Keratinocyte (primary cell): Measurements from ENCODE around the gene LRRC47. TPM values are rescaled to one million over a fixed set of nuclear protein-coding genes. Genes with fewer than 3 reads are reported as not detected.

Experiments
- DNase-seq: peaks from one replicate; pipeline ENCODE4 v3.0.0-alpha.2; 2011; ENCODE audit warnings: low read depth, missing footprints, low spot score
- FAIRE-seq: peaks from 2 replicates; lab custom pipeline; 2011; peaks lifted over from hg19 to GRCh38; lab: Jason Lieb, UNC
- H2AFZ ChIP-seq: 2 replicates; pipeline ENCODE4 v1.6.0; 2012; ENCODE audit warnings: low read length, control low read depth, inconsistent platforms; ENCODE audit not compliant: control insufficient read depth
- H3K27ac ChIP-seq: 2 replicates; pipeline ENCODE4 v1.5.1; 2011; ENCODE audit warnings: low read length; ENCODE audit not compliant: control insufficient read depth, insufficient read depth
- H3K27me3 ChIP-seq: 3 replicates; pipeline ENCODE4 v1.6.0; 2011; ENCODE audit warnings: low read length; ENCODE audit not compliant: control insufficient read depth, insufficient read depth; ENCODE audit errors: extremely low read depth
- H3K36me3 ChIP-seq, 2 experiments: 2 replicates in 1 of 2; 3 replicates in 1 of 2; pipeline ENCODE4 v1.5.1; 2011; ENCODE audit warnings: low read length in 2 of 2, mild to moderate bottlenecking in 1 of 2; ENCODE audit not compliant: control insufficient read depth in 2 of 2, insufficient read depth in 2 of 2; ENCODE audit errors: extremely low read depth in 1 of 2
- H3K4me1 ChIP-seq: 3 replicates; pipeline ENCODE4 v1.5.1; 2011; ENCODE audit warnings: low read length; ENCODE audit not compliant: control insufficient read depth, insufficient read depth; ENCODE audit errors: extremely low read depth
- H3K4me2 ChIP-seq: 3 replicates; pipeline ENCODE4 v1.6.0; 2011; ENCODE audit warnings: low read depth, low read length; ENCODE audit not compliant: control insufficient read depth, insufficient read depth; ENCODE audit errors: extremely low read depth
- H3K4me3 ChIP-seq, 3 experiments: fragments of 200-600 bp in 1 of 3; sonication (generic) in 1 of 3; 2 replicates in 2 of 3; 3 replicates in 1 of 3; pipeline ENCODE4 v1.5.1; 2011 to 2016; ENCODE audit warnings: low read length in 3 of 3, mild to moderate bottlenecking in 3 of 3, control low read depth in 2 of 3, inconsistent platforms in 1 of 3, low read depth in 1 of 3, mixed read lengths in 1 of 3, mixed run types in 1 of 3, moderate library complexity in 1 of 3; ENCODE audit not compliant: control insufficient read depth in 2 of 3, insufficient read depth in 2 of 3; ENCODE audit errors: extremely low read depth in 1 of 3
- H3K79me2 ChIP-seq: 2 replicates; pipeline ENCODE4 v1.6.0; 2012; ENCODE audit warnings: low read length; ENCODE audit not compliant: control insufficient read depth, insufficient read depth
- H3K9ac ChIP-seq: 3 replicates; pipeline ENCODE4 v1.6.0; 2011; ENCODE audit warnings: low read length; ENCODE audit not compliant: control insufficient read depth, insufficient read depth; ENCODE audit errors: extremely low read depth
- H3K9me1 ChIP-seq: 3 replicates; pipeline ENCODE4 v1.6.0; 2011; ENCODE audit warnings: low read length; ENCODE audit not compliant: control insufficient read depth, insufficient read depth; ENCODE audit errors: extremely low read depth
- H3K9me3 ChIP-seq: 2 replicates; pipeline ENCODE4 v1.5.1; 2012; ENCODE audit warnings: low read depth, low read length; ENCODE audit not compliant: control insufficient read depth
- H4K20me1 ChIP-seq: 3 replicates; pipeline ENCODE4 v1.6.0; 2011; ENCODE audit warnings: low read length; ENCODE audit not compliant: control insufficient read depth, insufficient read depth; ENCODE audit errors: extremely low read depth
- EZH2 ChIP-seq: IDR thresholded peaks from one replicate; pipeline ENCODE4 v1.6.1; 2012; ENCODE audit warnings: inconsistent platforms, mild to moderate bottlenecking, low read length, moderate library complexity
- dilution Hi-C: fragments of 300-500 bp; cut with MboI; formaldehyde crosslinking; loops from one replicate; pipeline ENCODE4 v1.7.0; 2020; ENCODE audit warnings: low sequenced_read_pairs; ENCODE audit not compliant: extremely low pct_ligation_motif_present
- polyA plus RNA-seq, 5 experiments: library from polyadenylated mRNA; depleted of rRNA in 3 of 5; stranded (reverse) in 3 of 5; stranded (forward) in 1 of 5; unstranded in 1 of 5; fragments of >200 nt; gene quantifications; 1 replicate in 1 of 5; 2 replicates in 3 of 5; 3 replicates in 1 of 5; pipeline versions ENCODE4 v1.2.1 to v1.2.3, GENCODE V29; 2011 to 2012; ENCODE audit warnings: missing spikeins in 2 of 5, low read depth in 1 of 5, low replicate concordance in 1 of 5
- TF ChIP-seq, protein P1 (sequence below), 3 experiments: IDR thresholded peaks in 1 of 3; conservative IDR thresholded peaks in 1 of 3; optimal IDR thresholded peaks in 1 of 3; 2 replicates in 2 of 3; 3 replicates in 1 of 3; pipeline versions ENCODE3 to v1.5.1; 2011; ENCODE audit warnings: low read length in 3 of 3, mild to moderate bottlenecking in 3 of 3, moderate library complexity in 2 of 3, control low read depth in 1 of 3, inconsistent platforms in 1 of 3; ENCODE audit not compliant: insufficient read depth in 2 of 3; ENCODE audit errors: extremely low read depth in 1 of 3

The LRRC47 gene
- polyA plus RNA-seq, 1 donor (not counting 4 experiments of a cell fraction or from before 2014, with no cell fraction given), result 40.1 TPM

DNA sequence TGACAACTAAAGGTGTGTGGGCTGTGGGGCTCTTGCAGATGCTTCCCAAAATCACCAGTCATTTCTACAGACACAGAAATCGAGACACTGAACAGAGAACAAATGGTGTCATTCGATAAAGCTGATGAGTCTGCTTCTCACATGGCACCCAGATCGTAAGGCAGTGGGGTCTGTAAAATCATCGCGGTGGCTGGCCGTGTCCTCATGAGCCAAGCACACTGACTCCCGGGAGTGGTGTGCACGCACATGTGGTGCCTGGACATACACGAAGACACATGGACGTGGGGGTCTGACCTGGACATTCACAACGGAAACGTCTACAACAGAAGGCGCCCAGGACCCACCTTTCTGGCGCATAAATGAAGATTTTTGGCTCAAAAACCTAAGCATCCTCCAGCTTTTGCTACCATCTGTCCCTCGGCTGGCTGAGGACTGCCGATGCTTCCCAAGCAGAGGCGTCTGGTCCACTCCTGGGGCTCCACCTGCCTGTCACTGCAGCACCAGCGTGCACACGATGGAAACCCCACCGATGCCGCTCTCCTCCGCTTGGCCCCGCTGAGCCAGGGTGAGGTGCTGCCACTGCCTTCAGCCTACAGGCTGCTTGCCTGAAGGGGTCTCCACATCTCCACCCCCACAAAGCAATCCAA lies 16.9 kb downstream of the LRRC47 start:
- TF ChIP-seq EZH2, result no peak
- TF ChIP-seq, protein P1, sequence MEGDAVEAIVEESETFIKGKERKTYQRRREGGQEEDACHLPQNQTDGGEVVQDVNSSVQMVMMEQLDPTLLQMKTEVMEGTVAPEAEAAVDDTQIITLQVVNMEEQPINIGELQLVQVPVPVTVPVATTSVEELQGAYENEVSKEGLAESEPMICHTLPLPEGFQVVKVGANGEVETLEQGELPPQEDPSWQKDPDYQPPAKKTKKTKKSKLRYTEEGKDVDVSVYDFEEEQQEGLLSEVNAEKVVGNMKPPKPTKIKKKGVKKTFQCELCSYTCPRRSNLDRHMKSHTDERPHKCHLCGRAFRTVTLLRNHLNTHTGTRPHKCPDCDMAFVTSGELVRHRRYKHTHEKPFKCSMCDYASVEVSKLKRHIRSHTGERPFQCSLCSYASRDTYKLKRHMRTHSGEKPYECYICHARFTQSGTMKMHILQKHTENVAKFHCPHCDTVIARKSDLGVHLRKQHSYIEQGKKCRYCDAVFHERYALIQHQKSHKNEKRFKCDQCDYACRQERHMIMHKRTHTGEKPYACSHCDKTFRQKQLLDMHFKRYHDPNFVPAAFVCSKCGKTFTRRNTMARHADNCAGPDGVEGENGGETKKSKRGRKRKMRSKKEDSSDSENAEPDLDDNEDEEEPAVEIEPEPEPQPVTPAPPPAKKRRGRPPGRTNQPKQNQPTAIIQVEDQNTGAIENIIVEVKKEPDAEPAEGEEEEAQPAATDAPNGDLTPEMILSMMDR (optimal IDR thresholded peaks at IDR 0.05 in 1 of 3, IDR thresholded peaks at IDR 0.05 in 1 of 3, conservative IDR thresholded peaks at IDR 0.05 in 1 of 3; ENCODE audit: extremely low read depth in 1 of 3, insufficient read depth in 2 of 3, low read length in 3 of 3), result no peak
- Histone ChIP-seq H3K9ac (no peak overlapping the region), H3K27ac (no peak overlapping the region), H3K79me2 (no peaks in the 10 kb centered on the region), H3K9me3 (no peaks in the 10 kb centered on the region), H3K27me3 (no peaks in the 10 kb centered on the region), H4K20me1 (no peaks in the 10 kb centered on the region), H3K4me3 (no peak overlapping the region), H3K4me1 (no peaks in the 10 kb centered on the region), H3K9me1 (no peaks in the 10 kb centered on the region), H2AFZ (no peak overlapping the region), H3K36me3 (peaks cover 26 to 33% of the 10 kb centered on the region in 2 experiments), H3K4me2 (no peak overlapping the region)
- DNase-seq (no peak), FAIRE-seq (no peak)
- dilution Hi-C loops, result no loop called here

DNA sequence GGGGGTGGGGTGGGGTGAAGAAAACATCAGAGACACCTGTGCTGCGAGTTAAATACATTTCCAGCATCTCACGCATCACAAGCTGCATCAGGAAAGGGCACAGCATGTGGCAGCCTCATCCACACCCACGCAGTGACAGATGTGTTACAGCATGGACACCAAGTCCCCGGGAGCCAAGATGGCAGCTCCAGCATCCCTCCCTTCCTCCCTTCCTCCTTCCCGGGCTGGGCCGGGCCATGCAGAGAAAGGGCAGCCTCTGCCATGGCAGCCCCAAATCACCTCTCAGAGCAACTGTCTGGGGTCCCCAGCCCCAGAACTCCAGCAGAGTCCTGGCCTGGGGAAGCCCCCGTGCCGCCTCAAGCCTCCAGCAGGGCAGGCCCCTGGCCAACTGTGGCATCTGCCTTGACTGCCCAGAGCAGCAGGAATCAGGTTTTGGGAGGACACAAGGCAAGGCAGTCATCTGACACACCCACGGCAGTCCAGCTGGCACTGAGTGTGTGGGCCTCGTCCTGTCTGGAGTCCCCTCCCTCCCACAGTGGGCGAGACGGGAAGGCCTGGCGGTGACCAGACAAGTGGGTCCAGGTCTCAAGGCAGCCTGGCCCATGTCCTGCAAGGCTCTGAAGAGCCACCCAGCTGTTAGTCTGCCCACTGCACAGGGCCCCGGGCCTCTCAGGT lies 17.6 kb downstream of the LRRC47 start:
- no peaks in the 10 kb centered on the region for H3K9me3 ChIP-seq
- H3K4me1 ChIP-seq, result no peaks in the 10 kb centered on the region
- dilution Hi-C loops, result no loop called here
- DNase-seq (no peak), FAIRE-seq (no peak)
- no peaks in the 10 kb centered on the region for H3K27me3 ChIP-seq
- H3K36me3 ChIP-seq, result peaks cover 22 to 26% of the 10 kb centered on the region in 2 experiments
- TF ChIP-seq EZH2, result no peak
- TF ChIP-seq, protein P1 (optimal IDR thresholded peaks at IDR 0.05 in 1 of 3, IDR thresholded peaks at IDR 0.05 in 1 of 3, conservative IDR thresholded peaks at IDR 0.05 in 1 of 3; ENCODE audit: extremely low read depth in 1 of 3, insufficient read depth in 2 of 3, low read length in 3 of 3), result no peak
- no peaks in the 10 kb centered on the region for H3K9me1 ChIP-seq
- no peak overlapping the region for H3K4me3 ChIP-seq
- no peak overlapping the region for H3K4me2 ChIP-seq
- H2AFZ ChIP-seq, result no peak overlapping the region
- H3K79me2 ChIP-seq, result no peaks in the 10 kb centered on the region
- no peaks in the 10 kb centered on the region for H4K20me1 ChIP-seq
- no peak overlapping the region for H3K9ac ChIP-seq
- H3K27ac ChIP-seq, result no peak overlapping the region
